Ishikawa (cell line): ENCODE results near the gene SHISAL1.

Source experiments
- CREB1 ChIP-seq: IDR thresholded peaks from 2 replicates; pipeline ENCODE4 v1.6.1; 2012; ENCODE audit warnings: low read depth
- EP300 ChIP-seq: IDR thresholded peaks from 2 replicates; pipeline ENCODE4 v1.6.1; 2012; ENCODE audit warnings: borderline replicate concordance
- MAX ChIP-seq: IDR thresholded peaks from 2 replicates; pipeline ENCODE4 v1.6.1; 2012
- REST ChIP-seq: IDR thresholded peaks from 2 replicates; pipeline ENCODE4 v1.6.1; 2012; ENCODE audit warnings: low read depth, mild to moderate bottlenecking
- TAF1 ChIP-seq: IDR thresholded peaks from 2 replicates; pipeline ENCODE4 v1.6.1; 2012; ENCODE audit warnings: low read depth, mild to moderate bottlenecking
- TCF12 ChIP-seq: IDR thresholded peaks from 2 replicates; pipeline ENCODE4 v1.6.1; 2012; ENCODE audit warnings: low read depth
- YY1 ChIP-seq: IDR thresholded peaks from 2 replicates; pipeline ENCODE4 v1.6.1; 2012; ENCODE audit warnings: low read depth

GRCh38 chr22:44263547-44263946 lies 49.2 kb downstream of the SHISAL1 start:
- TF ChIP-seq TCF12 (no peak), EP300 (no peak), CREB1 (no peak), TAF1 (no peak), MAX (no peak), YY1 (no peak), REST (no peak)
